Mononuclear cell (primary cell): ENCODE results near the gene SMURF1. TPM values are rescaled to one million over a fixed set of nuclear protein-coding genes. Genes with fewer than 3 reads are reported as not detected.

Source experiments
- H3K27me3 ChIP-seq: 2 replicates; pipeline ENCODE4 v1.6.0; 2011; ENCODE audit warnings: low read length, control low read depth; ENCODE audit not compliant: insufficient read depth
- H3K4me1 ChIP-seq: 2 replicates; pipeline ENCODE4 v1.5.1; 2011; ENCODE audit warnings: mild to moderate bottlenecking, low read length, control low read depth; ENCODE audit not compliant: insufficient read depth
- H3K4me3 ChIP-seq: 2 replicates; pipeline ENCODE4 v1.5.1; 2011; ENCODE audit warnings: mild to moderate bottlenecking, low read length, moderate library complexity
- H3K9me3 ChIP-seq: 2 replicates; pipeline ENCODE4 v1.5.1; 2011; ENCODE audit warnings: low read depth, mild to moderate bottlenecking, control low read depth, low read length
- total RNA-seq: library from RNA; depleted of rRNA; stranded (reverse); fragments of >200 nt; gene quantifications from one replicate; pipeline ENCODE4 v1.2.3, GENCODE V29; 2012

Gene SMURF1
- total RNA-seq, 1 donor: 37.6 TPM

DNA sequence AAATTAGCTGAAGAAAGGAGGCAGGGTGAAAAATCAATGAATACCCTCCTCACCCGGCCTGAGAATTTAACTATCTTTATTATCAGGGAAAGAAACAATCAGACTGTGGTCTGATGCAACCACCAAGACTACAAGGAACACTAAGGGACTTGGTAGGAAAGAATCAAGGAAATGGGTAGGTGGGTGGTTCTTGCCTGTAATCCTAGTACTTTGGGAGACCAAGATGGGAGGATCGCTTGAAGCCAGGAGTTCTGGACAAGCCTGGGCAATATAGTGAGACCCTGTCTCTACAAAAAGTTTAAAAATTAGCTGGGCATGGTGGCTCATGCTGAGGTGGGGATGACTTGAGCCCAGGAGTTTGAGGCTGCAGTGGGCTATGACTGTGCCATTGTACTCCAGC is 12.6 kb downstream of the SMURF1 start:
- Histone ChIP-seq H3K4me3 (no peak overlapping the region), H3K4me1 (peaks cover 10% of the 10 kb centered on the region), H3K9me3 (no peaks in the 10 kb centered on the region), H3K27me3 (no peaks in the 10 kb centered on the region)

DNA sequence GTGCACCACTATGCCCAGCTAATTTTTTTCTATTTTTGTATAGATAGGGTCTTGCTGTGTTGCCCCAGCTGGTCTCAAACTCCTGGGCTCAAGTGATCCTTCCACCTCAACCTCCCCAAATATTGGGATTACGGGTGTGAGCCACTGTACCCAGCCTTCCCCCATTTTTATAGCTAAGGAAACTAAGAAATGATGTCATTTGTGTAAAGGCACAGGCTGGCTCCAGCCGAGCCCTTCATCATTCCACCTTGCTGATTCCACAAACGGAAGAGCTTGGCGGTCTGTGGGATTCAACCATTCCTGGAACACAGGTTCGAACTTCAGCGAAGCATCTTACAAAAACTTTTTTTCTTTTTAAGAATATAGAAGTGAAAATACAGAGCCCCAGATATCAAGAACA is 14.4 kb downstream of the SMURF1 start:
- no peak overlapping the region for H3K4me3 ChIP-seq
- H3K9me3 ChIP-seq: no peaks in the 10 kb centered on the region
- H3K27me3 ChIP-seq: no peaks in the 10 kb centered on the region
- H3K4me1 ChIP-seq: peaks cover 17% of the 10 kb centered on the region

GRCh38 chr7:99129001-99129400 is 14.9 kb downstream of the SMURF1 start:
- no peaks in the 10 kb centered on the region for H3K27me3 ChIP-seq
- H3K9me3 ChIP-seq: no peaks in the 10 kb centered on the region
- no peak overlapping the region for H3K4me3 ChIP-seq
- peaks cover 22% of the 10 kb centered on the region for H3K4me1 ChIP-seq

DNA sequence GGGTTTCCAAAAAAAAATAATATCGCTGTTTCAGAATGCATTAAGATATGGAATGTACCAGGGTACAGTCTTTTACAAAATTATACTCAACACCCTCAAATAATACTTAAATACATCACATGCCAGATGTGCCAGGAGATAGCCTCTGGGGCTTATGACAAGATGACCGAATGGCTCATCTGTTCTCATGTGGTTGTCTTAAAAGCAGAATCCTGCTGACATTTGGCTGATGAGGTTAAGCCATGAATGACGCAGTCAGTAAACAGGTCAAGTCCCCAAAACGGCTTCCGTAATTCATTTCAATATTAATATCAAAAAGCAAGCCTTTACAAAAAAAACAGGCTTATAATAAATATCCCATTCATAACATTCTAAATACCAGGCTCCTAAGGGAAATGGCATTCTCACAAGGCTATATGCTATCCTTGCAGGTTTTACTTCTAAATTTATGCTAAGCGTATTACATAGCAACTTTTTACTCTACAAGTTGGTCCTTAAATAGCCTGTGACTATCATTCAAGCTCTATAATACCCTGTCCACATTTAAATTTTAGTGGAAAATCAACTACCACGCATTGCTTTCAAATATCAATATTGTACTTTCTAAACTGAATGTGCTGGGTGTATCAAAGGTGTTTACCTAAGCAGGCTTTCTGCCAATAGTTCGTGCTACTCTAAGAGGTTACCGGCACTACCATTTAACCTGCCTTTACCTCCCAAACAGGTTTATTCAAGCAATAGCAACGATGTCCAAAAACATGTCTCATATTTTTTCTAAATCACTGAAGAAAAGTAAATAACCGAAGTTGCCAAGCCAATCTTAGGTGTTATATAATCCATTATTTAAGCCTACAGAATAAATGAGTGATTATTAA is 15.6 kb downstream of the SMURF1 start:
- no peaks in the 10 kb centered on the region for H3K27me3 ChIP-seq
- peaks cover 29% of the 10 kb centered on the region for H3K4me1 ChIP-seq
- H3K9me3 ChIP-seq: no peaks in the 10 kb centered on the region
- no peak overlapping the region for H3K4me3 ChIP-seq

- Histone ChIP-seq H3K4me1 (peaks cover 32% of the 10 kb centered on the region), H3K9me3 (no peaks in the 10 kb centered on the region), H3K27me3 (no peaks in the 10 kb centered on the region)
These were observed 16.3 kb downstream of the SMURF1 start for GRCh38 chr7:99127636-99128035.

DNA sequence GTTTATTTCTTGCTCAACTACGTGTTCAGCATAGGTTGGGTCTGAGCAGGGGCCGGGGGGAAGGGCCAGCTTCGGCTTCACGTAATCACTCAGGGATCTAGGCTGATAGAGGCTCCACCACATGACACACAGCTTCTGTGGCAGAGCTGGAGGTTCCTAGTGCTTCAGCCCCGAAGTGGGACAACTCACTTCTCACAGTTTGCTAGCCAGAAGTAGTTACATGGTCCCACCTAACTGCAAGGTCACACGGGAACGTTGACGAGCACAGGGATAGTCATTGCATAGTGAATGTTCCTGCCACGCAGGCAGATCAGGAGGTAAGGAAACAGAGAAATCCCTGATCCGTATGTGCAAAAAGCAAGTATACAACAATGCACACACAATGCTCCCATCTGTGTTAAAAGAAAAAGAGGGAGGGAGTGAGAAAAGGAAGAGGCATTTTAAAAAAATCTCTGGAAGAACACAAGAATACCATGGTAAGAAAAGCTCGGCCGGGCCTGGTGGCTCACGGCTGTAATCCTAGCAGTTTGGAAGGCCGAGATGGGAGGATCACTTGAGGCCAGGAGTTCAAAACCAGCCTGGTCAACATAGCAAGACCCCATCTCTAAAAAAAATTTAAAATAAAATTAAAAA is 16.9 kb downstream of the SMURF1 start:
- H3K4me3 ChIP-seq: no peak overlapping the region
- no peaks in the 10 kb centered on the region for H3K27me3 ChIP-seq
- peaks cover 32% of the 10 kb centered on the region for H3K4me1 ChIP-seq

More at GRCh38 chr7:99127636-99128035, 16.3 kb downstream of the SMURF1 start:
- H3K4me3 ChIP-seq: no peak overlapping the region

DNA sequence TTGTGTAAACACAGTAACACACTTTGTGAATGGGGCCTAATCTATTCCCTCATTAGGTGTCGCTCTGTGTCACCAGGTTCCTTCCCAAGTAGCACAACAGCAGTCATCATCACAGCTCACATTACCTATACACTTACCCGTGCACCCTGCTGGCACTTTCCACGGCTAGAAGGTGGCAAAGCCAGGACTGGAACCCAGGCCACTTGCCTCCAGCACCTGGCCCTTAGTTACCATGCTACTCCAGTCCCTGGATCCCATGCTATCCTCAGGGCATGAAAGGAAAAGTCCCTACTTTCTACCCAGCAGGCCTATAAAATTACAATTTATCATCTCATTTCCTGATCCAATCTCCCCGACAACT is 18.4 kb downstream of the SMURF1 start:
- Histone ChIP-seq H3K4me1 (peaks cover 48% of the 10 kb centered on the region), H3K27me3 (no peaks in the 10 kb centered on the region), H3K9me3 (no peaks in the 10 kb centered on the region), H3K4me3 (no peak overlapping the region)

More for the DNA sequence above, 16.9 kb downstream of the SMURF1 start:
- no peaks in the 10 kb centered on the region for H3K9me3 ChIP-seq

- Histone ChIP-seq H3K4me1 (peaks cover 53% of the 10 kb centered on the region), H3K27me3 (no peaks in the 10 kb centered on the region), H3K4me3 (no peak overlapping the region), H3K9me3 (no peaks in the 10 kb centered on the region)
These were observed 19.0 kb downstream of the SMURF1 start for GRCh38 chr7:99124751-99125504.

DNA sequence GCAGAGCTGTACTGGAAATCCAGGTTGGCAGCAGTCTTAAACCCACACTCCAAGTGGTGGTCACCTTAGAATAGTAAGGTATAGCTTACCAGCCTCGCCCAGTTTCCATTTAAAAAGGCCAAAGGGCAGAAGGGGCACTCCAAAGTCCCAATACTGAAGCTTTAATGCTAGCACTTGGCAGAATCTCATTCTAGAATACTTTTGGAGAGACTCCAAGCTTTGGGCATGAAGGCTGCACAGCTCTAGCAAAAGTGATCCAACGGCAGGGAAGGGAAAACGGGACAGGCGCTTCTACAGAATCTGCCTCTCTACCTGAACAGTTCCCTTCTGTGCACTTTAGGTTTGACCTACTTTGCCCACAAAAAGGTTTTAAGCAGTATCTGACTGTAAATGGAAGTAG is 19.7 kb downstream of the SMURF1 start:
- no peak overlapping the region for H3K4me3 ChIP-seq
- H3K9me3 ChIP-seq: no peaks in the 10 kb centered on the region
- H3K27me3 ChIP-seq: no peaks in the 10 kb centered on the region
- H3K4me1 ChIP-seq: peaks cover 60% of the 10 kb centered on the region

DNA sequence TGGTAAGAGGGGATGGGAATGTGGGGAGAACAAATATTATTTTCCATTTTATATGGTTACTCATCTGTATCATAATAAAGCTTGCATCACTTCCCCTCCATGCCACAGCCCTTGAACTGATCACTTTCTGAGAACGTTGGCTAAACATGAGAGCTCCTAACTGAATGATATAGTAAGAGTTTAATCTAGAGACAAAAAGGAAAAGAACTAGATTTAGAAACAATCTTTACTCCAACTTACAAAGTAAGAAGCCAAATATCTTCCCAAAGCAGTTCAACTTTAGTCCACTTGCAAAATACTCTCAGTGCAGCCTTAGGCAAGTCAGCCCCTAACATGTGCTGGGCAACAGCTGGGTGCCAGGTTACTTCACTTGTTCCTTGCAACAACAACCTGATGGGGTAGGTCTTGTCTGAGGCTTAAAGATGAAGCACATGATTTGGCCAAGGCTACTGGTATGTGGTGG is 20.3 kb downstream of the SMURF1 start:
- Histone ChIP-seq H3K4me3 (no peak overlapping the region), H3K4me1 (peaks cover 66% of the 10 kb centered on the region), H3K9me3 (no peaks in the 10 kb centered on the region), H3K27me3 (no peaks in the 10 kb centered on the region)

DNA sequence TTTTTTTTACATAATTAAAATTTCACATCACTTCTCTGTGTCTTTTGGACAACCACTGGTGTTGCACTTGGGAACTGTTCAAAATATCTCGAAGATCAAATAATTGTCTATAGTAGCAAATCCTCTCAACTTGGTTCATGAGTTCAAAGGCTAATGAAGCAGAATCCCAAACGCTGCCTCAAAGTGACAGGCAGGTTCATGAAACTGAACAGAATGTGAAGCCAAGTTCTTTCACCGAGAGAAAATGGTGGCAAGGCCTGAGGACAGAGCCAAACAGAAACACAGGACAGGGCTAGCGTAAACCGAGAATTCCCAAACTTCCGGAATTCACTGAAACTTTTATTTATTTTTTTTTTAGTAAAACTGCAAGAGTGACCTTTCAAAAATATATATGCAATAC is 21.1 kb downstream of the SMURF1 start:
- H3K9me3 ChIP-seq: no peaks in the 10 kb centered on the region
- H3K4me3 ChIP-seq: no peak overlapping the region
- H3K4me1 ChIP-seq: peaks cover 75% of the 10 kb centered on the region
- H3K27me3 ChIP-seq: no peaks in the 10 kb centered on the region

GRCh38 chr7:99121496-99122021 is 22.3 kb downstream of the SMURF1 start:
- H3K4me1 ChIP-seq: peaks cover 71% of the 10 kb centered on the region

DNA sequence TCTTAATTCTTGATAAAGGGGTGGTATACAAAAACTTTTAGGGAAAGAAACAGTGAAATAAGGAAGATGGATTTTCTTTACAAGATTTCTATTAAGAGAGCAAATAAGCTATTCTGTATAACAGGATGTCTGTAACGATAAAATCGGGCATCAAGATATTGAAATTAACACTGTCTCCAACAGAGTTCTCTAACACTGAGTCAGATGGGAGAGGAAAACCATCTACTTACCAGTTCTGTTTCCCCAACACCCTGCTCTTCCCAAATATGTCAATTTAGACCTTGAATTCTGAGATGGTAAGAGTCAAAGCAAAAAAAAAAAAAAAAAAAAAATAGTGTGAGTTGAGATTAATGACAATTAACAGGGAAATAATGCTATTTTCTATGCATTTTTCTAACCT is 23.0 kb downstream of the SMURF1 start:
- Histone ChIP-seq H3K4me1 (peaks cover 71% of the 10 kb centered on the region), H3K4me3 (no peak overlapping the region), H3K9me3 (no peaks in the 10 kb centered on the region), H3K27me3 (no peaks in the 10 kb centered on the region)

More at GRCh38 chr7:99121496-99122021, 22.3 kb downstream of the SMURF1 start:
- Histone ChIP-seq H3K9me3 (no peaks in the 10 kb centered on the region), H3K27me3 (no peaks in the 10 kb centered on the region), H3K4me3 (no peak overlapping the region)

GRCh38 chr7:99120501-99120900 is 23.4 kb downstream of the SMURF1 start:
- Histone ChIP-seq H3K27me3 (no peaks in the 10 kb centered on the region), H3K4me1 (peaks cover 70% of the 10 kb centered on the region), H3K9me3 (no peaks in the 10 kb centered on the region), H3K4me3 (no peak overlapping the region)

- Histone ChIP-seq H3K4me3 (no peak overlapping the region), H3K9me3 (peaks cover 5% of the 10 kb centered on the region), H3K4me1 (peaks cover 46% of the 10 kb centered on the region), H3K27me3 (no peaks in the 10 kb centered on the region)
These were observed 25.8 kb downstream of the SMURF1 start for GRCh38 chr7:99118077-99118476.
